Endometrial microvascular endothelial cells (primary cell): ENCODE results near the gene FYN. TPM values are rescaled to one million over a fixed set of nuclear protein-coding genes. Genes with fewer than 3 reads are reported as not detected.

Experiments used
- in situ Hi-C: cut with HindIII; loops from 2 replicates; pipeline ENCODE4 v1.10.0; 2017; ENCODE audit warnings: low sequenced_read_pairs, low pct_unique_long_range_greater_than_20kb; ENCODE audit errors: inconsistent ontology term
- total RNA-seq: library from RNA; depleted of rRNA; stranded (reverse); fragments of >200 nt; gene quantifications from one replicate; pipeline ENCODE4 v1.2.3, GENCODE V29; 2015; ENCODE audit errors: inconsistent ontology term

The FYN gene
- total RNA-seq, 1 donor from 2014 or later = 117 TPM

GRCh38 chr6:111781041-111781708, 92.1 kb downstream of the FYN start:
- in situ Hi-C loops = no loop called here

- in situ Hi-C loops = no loop called here
Observed at GRCh38 chr6:111780393-111780792, 92.9 kb downstream of the FYN start.

GRCh38 chr6:111779660-111780059, 93.6 kb downstream of the FYN start:
- in situ Hi-C loops = no loop called here

DNA sequence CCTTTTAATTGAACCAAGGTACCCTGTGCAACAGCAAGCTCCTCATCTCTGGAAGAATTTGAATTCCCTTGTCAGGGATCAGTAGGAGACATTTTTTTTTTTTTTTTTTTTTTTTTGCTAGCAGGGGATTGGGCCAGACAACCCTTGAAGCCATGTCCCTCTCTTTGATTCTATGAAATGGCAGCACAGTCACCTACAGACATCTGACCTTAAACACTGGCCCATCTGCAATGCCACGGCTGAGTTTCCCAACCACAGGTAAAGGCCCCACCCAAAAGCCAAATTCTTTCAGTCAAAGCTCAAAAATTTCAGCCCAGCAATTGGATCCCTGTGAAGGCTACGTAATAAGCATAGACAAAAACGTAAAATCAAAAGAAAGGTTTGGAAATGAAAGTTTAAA, 94.2 kb downstream of the FYN start:
- in situ Hi-C loops = no loop called here

- in situ Hi-C loops = no loop called here
Observed at GRCh38 chr6:111777357-111777756, 95.9 kb downstream of the FYN start.

- in situ Hi-C loops = no loop called here
Observed at GRCh38 chr6:111776236-111777221, 96.7 kb downstream of the FYN start.

DNA sequence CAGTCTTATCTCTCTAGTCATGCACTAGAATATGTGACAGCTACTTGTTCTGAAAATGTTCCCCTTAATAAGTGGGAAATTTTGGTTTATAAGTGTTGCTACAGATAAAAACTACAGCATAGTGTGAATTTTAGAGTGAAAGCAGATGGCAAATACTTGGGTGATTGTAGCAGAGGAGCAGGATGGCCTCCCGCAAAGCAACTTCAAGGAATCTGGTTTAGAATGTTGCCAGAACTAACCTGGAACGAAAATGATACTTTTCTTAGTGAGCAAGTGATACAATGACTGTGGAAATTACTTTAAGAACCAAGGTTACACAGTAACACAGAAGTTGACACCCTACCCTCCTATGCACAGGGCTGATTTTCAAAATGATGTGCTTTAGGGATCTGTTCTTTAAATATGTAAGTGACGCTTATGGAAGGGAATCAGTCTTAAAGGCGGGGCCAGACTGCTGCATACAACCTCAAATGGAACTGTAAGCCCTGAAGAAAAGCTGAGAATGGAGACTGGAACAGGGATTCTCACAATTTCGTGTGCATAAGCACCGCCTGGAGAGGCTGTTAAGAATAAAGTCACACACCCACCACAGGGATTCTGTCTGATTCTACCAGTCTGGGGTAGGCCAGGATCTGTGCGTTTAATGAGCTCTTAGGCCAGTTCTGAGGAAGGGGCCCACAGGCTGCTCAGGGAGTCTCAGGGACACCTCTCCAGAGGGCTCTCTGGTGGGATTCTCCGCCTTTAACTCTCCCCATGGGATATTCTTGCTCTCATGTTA, 97.9 kb downstream of the FYN start:
- in situ Hi-C loops = no loop called here

- in situ Hi-C loops = no loop called here
Observed at GRCh38 chr6:111774346-111774703, 98.9 kb downstream of the FYN start.

- in situ Hi-C loops = no loop called here
Observed at GRCh38 chr6:111773501-111774345, 99.5 kb downstream of the FYN start.

- in situ Hi-C loops = no loop called here
Observed at GRCh38 chr6:111772381-111772780, 100.9 kb downstream of the FYN start.

DNA sequence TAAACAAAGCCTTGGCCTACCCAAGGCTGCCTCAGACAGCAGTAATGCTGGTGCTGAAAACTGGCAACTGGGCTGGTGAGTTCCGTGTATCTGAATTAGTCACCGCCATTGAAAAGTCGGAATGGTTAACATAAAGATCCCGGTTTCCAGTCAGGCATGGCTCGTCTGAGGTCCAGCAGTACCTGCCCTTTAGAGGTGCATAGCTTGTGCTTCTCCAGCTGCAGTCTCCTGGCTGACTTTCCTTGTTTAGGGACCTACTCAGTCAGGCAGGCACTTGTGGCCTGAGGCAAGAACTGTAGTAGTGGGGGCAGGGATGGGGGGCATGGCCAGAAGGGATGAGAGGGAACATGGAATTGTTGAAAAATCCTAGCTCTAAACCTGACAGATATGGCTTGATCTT, 101.6 kb downstream of the FYN start:
- in situ Hi-C loops = no loop called here

GRCh38 chr6:111771094-111771432, 102.2 kb downstream of the FYN start:
- in situ Hi-C loops = no loop called here

DNA sequence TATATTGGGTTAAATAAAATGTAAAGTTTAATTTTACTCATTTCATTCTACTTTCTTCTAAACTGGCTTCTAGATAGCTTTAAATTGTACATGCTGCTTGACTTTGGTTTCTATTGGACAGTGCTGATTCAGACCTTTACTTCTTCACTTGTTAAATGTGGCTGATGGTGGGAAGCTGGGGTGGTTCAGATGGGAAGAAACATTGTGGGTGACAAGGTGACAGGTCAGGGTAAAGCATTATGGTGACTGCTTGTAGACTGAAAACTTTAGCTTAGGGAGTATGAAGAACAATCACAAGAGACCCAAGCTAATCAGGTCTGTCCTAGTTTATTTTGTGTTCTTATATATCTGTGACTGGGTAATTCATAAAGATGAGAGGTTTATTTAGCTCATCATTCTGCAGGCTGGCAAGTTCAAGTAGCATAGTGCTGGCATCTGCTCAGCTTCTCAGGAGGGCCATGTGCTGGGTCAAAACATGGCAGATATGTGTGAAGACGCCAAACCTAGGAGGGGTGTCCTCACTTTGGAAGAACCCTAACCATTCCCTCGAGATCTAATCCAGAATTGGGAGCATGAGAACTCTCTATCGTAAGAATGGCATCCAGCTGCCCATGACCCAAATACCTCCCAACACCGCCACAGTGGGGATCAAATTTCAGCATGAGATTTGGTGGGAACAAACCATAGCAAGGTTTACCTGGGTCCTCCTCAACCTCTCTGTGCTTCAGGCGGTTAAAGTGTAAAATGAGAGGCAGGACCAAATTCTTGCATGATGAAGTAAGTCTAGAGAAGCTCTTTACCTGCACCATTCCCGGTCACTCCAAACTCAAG, 102.8 kb downstream of the FYN start:
- in situ Hi-C loops = no loop called here

GRCh38 chr6:111769365-111770152, 103.7 kb downstream of the FYN start:
- in situ Hi-C loops = no loop called here

DNA sequence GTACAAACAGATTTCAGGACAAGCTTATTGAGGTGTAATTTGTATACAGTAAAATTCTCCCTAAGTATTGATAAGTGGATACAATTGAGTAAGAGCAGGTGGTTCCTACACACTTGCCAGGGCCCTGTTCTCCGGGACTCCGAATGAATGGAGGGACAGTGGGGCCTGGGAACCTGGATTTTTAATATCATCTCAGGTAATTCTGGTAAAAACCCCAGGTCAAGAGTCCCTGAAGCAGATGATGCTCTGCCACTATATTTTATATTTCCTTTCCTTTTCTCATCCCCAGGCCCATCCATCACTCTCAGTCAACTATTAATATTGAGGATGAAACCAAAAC, 104.9 kb downstream of the FYN start:
- in situ Hi-C loops = no loop called here

DNA sequence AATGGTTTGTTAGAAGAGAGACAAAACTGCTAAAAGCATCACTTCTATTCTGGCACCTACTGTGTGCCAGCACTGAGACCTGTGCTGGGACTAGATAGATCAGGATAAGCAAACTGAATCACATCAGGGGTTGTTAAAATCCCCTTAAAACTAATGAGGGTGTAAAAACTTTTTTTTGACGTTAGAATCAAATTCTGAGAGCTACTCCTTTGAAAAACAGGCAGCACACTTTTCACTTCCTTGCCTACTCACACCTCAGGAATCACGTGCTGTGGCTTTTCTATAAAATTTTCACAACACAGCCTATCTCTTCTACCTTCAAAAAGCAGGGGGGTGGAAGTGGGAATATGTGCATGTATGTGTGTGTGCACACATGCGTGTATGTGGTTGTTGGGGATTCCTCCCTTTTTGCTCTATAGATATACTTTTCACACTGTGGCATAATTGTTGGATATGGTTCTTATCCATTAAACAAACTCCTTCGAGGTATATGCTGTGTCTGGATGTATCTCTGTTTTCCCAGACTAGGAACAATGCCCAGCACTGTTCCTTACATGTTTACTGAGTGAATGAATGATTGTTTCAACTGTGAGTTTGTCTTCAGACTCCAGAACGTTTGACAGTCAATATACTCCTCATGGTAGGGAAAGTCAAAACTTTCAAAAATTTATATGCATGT, 105.4 kb downstream of the FYN start:
- in situ Hi-C loops = no loop called here
